Fibroblast of pulmonary artery (primary cell): ENCODE data around the gene GALNT15.

ENCODE experiments used
- DNase-seq: peaks from one replicate; pipeline ENCODE4 v3.0.0-alpha.2; 2010; ENCODE audit warnings: low read depth
- H3K4me3 ChIP-seq: replicated peaks from 2 replicates; pipeline ENCODE4 v1.5.1; 2011; ENCODE audit warnings: low read depth, mild to moderate bottlenecking, control low read depth, low read length, moderate library complexity
- CTCF ChIP-seq: IDR thresholded peaks from 2 replicates; pipeline ENCODE4 v1.5.1; 2011; ENCODE audit warnings: mild to moderate bottlenecking, control low read depth, low read length, inconsistent platforms; ENCODE audit errors: missing control alignments

GALNT15 gene

GRCh38 chr3:16203671-16204629, 29.5 kb downstream of the GALNT15 start:
- peak; percentile 40 for DNase-seq
- no peak for TF ChIP-seq CTCF

GRCh38 chr3:16204751-16205150, 30.3 kb downstream of the GALNT15 start:
- H3K4me3 ChIP-seq: no peak overlapping the region
- TF ChIP-seq CTCF: no peak
- no peak for DNase-seq

More at GRCh38 chr3:16203671-16204629, 29.5 kb downstream of the GALNT15 start:
- H3K4me3 ChIP-seq: no peak overlapping the region

GRCh38 chr3:16205156-16205870, 30.8 kb downstream of the GALNT15 start:
- no peak for TF ChIP-seq CTCF
- no peak for DNase-seq
- no peak overlapping the region for H3K4me3 ChIP-seq

- DNase-seq: peak; percentile 37
- no peak overlapping the region for H3K4me3 ChIP-seq
- no peak for TF ChIP-seq CTCF
These were observed 32.6 kb downstream of the GALNT15 start for GRCh38 chr3:16207031-16207430.

- no peak overlapping the region for H3K4me3 ChIP-seq
- DNase-seq: no peak
- TF ChIP-seq CTCF: no peak
These were observed 36.9 kb downstream of the GALNT15 start for GRCh38 chr3:16211176-16211904.

GRCh38 chr3:16214366-16214765, 39.9 kb downstream of the GALNT15 start:
- no peak overlapping the region for H3K4me3 ChIP-seq
- TF ChIP-seq CTCF: no peak
- DNase-seq: no peak
